Right atrium auricular region (tissue), 2 donors: ENCODE results near the gene OSM. TPM values are rescaled to one million over a fixed set of nuclear protein-coding genes. Genes with fewer than 3 reads are reported as not detected.

Source experiments
- DNase-seq: peaks from one replicate; pipeline ENCODE4 v3.0.0-alpha.2; 2019; ENCODE audit warnings: low spot score
- H3K27ac ChIP-seq, 2 donors: fragments of 200-600 bp; sonication (generic); 1 replicate in 1 of 2; 2 replicates in 1 of 2; pipeline ENCODE4 v1.5.1; 2016 to 2019
- H3K27me3 ChIP-seq, 2 donors: fragments of 200-600 bp; sonication (generic); one replicate each; pipeline versions ENCODE4 v1.5.1 to v1.6.0; 2017 to 2019
- H3K36me3 ChIP-seq: fragments of 200-600 bp; sonication (generic); one replicate; pipeline ENCODE4 v1.5.1; 2016
- H3K4me1 ChIP-seq, 2 donors: fragments of 200-600 bp; sonication (generic); one replicate each; pipeline versions ENCODE4 v1.5.1 to v1.6.0; 2017 to 2019
- H3K4me3 ChIP-seq, 2 donors: fragments of 200-600 bp; sonication (generic); 1 replicate in 1 of 2; 2 replicates in 1 of 2; pipeline ENCODE4 v1.5.1; 2017 to 2019; ENCODE audit warnings: mild to moderate bottlenecking in 1 of 2, moderate library complexity in 1 of 2
- H3K9me3 ChIP-seq, 2 donors: fragments of 200-600 bp; sonication (generic); one replicate each; pipeline ENCODE4 v1.5.1; 2019
- CTCF ChIP-seq, 2 donors: fragments of 200-600 bp; sonication (generic); IDR thresholded peaks; one replicate each; pipeline ENCODE4 v1.5.1; 2019; ENCODE audit warnings: antibody characterized with exemption in 2 of 2
- total RNA-seq, 2 donors: library from RNA; depleted of rRNA; stranded (reverse); fragments of >200 nt; gene quantifications; one replicate each; pipeline ENCODE4 v1.1.0, GENCODE V29; 2016

Gene OSM
- total RNA-seq, 2 donors from 2014 or later = 0.63 to 1.6 TPM

GRCh38 chr22:30302810-30303138 lies 36.1 kb upstream of the OSM start:
- DNase-seq = no peak
- Histone ChIP-seq H3K4me3 (no peak overlapping the region), H3K27ac (peak overlapping the region; percentile 75 to 79), H3K27me3 (no peaks in the 10 kb centered on the region), H3K9me3 (no peaks in the 10 kb centered on the region), H3K36me3 (peaks cover 35% of the 10 kb centered on the region), H3K4me1 (peaks cover 0 to 74% of the 10 kb centered on the region in 2 donors)
- no peak for TF ChIP-seq CTCF (IDR thresholded peaks at IDR 0.05)

- no peak for TF ChIP-seq CTCF (IDR thresholded peaks at IDR 0.05)
- no peak for DNase-seq
- H3K9me3 ChIP-seq = no peaks in the 10 kb centered on the region
- H3K27ac ChIP-seq = peak overlapping the region; percentile 75 to 79
- H3K4me3 ChIP-seq = no peak overlapping the region
- no peaks in the 10 kb centered on the region for H3K27me3 ChIP-seq
- peaks cover 41% of the 10 kb centered on the region for H3K36me3 ChIP-seq
- peaks cover 0 to 69% of the 10 kb centered on the region in 2 donors for H3K4me1 ChIP-seq
Observed at GRCh38 chr22:30301995-30302809, 35.6 kb upstream of the OSM start.

GRCh38 chr22:30299322-30299721 lies 32.7 kb upstream of the OSM start:
- H3K27me3 ChIP-seq = no peaks in the 10 kb centered on the region
- TF ChIP-seq CTCF (IDR thresholded peaks at IDR 0.05) = no peak
- no peak for DNase-seq
- no peak overlapping the region for H3K27ac ChIP-seq
- no peaks in the 10 kb centered on the region for H3K9me3 ChIP-seq
- H3K4me3 ChIP-seq = no peak overlapping the region
- H3K36me3 ChIP-seq = peaks cover 66% of the 10 kb centered on the region
- peaks cover 0 to 40% of the 10 kb centered on the region in 2 donors for H3K4me1 ChIP-seq

- Histone ChIP-seq H3K27me3 (no peaks in the 10 kb centered on the region), H3K36me3 (peaks cover 72% of the 10 kb centered on the region), H3K9me3 (no peaks in the 10 kb centered on the region), H3K4me1 (peaks cover 0 to 28% of the 10 kb centered on the region in 2 donors), H3K27ac (no peak overlapping the region), H3K4me3 (no peak overlapping the region)
- no peak for DNase-seq
- TF ChIP-seq CTCF (IDR thresholded peaks at IDR 0.05) = no peak
Observed at GRCh38 chr22:30297991-30298701, 31.5 kb upstream of the OSM start.

GRCh38 chr22:30297276-30297990 lies 30.8 kb upstream of the OSM start:
- Histone ChIP-seq H3K9me3 (no peaks in the 10 kb centered on the region), H3K27ac (no peak overlapping the region), H3K36me3 (peaks cover 74% of the 10 kb centered on the region), H3K27me3 (no peaks in the 10 kb centered on the region), H3K4me1 (peaks cover 0 to 24% of the 10 kb centered on the region in 2 donors), H3K4me3 (no peak overlapping the region)
- DNase-seq = no peak
- no peak for TF ChIP-seq CTCF (IDR thresholded peaks at IDR 0.05)
